Keratinocyte (primary cell): ENCODE measurements around the gene STXBP1.

Source experiments
- EZH2 ChIP-seq: IDR thresholded peaks from one replicate; pipeline ENCODE4 v1.6.1; 2012; ENCODE audit warnings: inconsistent platforms, mild to moderate bottlenecking, low read length, moderate library complexity
- TF ChIP-seq, protein P1 (sequence below), 3 experiments: IDR thresholded peaks in 1 of 3; conservative IDR thresholded peaks in 1 of 3; optimal IDR thresholded peaks in 1 of 3; 2 replicates in 2 of 3; 3 replicates in 1 of 3; pipeline versions ENCODE3 to v1.5.1; 2011; ENCODE audit warnings: low read length in 3 of 3, mild to moderate bottlenecking in 3 of 3, moderate library complexity in 2 of 3, control low read depth in 1 of 3, inconsistent platforms in 1 of 3; ENCODE audit not compliant: insufficient read depth in 2 of 3; ENCODE audit errors: extremely low read depth in 1 of 3

DNA sequence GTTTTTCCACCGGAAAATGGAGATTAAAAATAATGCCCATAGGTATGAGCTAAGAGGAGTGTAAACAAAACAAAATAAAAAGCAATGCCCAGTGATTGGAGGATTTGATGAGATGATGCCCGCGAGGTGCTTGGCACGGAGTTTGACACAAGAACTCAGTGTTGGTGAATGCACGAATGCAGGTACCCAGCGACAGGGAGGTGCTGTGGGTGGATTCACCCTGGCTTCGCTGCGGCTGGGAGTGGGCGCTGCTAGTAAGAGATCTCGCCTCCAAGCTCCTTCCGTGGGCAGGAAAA, 526 bp upstream of the STXBP1 start:
- TF ChIP-seq, protein P1, sequence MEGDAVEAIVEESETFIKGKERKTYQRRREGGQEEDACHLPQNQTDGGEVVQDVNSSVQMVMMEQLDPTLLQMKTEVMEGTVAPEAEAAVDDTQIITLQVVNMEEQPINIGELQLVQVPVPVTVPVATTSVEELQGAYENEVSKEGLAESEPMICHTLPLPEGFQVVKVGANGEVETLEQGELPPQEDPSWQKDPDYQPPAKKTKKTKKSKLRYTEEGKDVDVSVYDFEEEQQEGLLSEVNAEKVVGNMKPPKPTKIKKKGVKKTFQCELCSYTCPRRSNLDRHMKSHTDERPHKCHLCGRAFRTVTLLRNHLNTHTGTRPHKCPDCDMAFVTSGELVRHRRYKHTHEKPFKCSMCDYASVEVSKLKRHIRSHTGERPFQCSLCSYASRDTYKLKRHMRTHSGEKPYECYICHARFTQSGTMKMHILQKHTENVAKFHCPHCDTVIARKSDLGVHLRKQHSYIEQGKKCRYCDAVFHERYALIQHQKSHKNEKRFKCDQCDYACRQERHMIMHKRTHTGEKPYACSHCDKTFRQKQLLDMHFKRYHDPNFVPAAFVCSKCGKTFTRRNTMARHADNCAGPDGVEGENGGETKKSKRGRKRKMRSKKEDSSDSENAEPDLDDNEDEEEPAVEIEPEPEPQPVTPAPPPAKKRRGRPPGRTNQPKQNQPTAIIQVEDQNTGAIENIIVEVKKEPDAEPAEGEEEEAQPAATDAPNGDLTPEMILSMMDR (optimal IDR thresholded peaks at IDR 0.05 in 1 of 3, IDR thresholded peaks at IDR 0.05 in 1 of 3, conservative IDR thresholded peaks at IDR 0.05 in 1 of 3; ENCODE audit: extremely low read depth in 1 of 3, insufficient read depth in 2 of 3, low read length in 3 of 3): no peak
- TF ChIP-seq EZH2: no peak
